OCI-LY7 (cell line): Measurements from ENCODE around the gene CYP3A7.

ENCODE experiments used
- CTCF ChIP-seq: fragments of 200-600 bp; sonication (generic); conservative IDR thresholded peaks from 2 replicates; pipeline ENCODE4 v1.5.1; 2014; ENCODE audit warnings: mild to moderate bottlenecking, antibody characterized with exemption, low read length, moderate library complexity, mixed read lengths
- EZH2phosphoT487 ChIP-seq: fragments of 200-600 bp; sonication (generic); IDR thresholded peaks from 2 replicates; pipeline ENCODE4 v1.6.1; 2018; ENCODE audit warnings: low read depth, borderline replicate concordance, mild to moderate bottlenecking, mixed run types, antibody characterized with exemption, low read length, moderate library complexity, mixed read lengths

DNA sequence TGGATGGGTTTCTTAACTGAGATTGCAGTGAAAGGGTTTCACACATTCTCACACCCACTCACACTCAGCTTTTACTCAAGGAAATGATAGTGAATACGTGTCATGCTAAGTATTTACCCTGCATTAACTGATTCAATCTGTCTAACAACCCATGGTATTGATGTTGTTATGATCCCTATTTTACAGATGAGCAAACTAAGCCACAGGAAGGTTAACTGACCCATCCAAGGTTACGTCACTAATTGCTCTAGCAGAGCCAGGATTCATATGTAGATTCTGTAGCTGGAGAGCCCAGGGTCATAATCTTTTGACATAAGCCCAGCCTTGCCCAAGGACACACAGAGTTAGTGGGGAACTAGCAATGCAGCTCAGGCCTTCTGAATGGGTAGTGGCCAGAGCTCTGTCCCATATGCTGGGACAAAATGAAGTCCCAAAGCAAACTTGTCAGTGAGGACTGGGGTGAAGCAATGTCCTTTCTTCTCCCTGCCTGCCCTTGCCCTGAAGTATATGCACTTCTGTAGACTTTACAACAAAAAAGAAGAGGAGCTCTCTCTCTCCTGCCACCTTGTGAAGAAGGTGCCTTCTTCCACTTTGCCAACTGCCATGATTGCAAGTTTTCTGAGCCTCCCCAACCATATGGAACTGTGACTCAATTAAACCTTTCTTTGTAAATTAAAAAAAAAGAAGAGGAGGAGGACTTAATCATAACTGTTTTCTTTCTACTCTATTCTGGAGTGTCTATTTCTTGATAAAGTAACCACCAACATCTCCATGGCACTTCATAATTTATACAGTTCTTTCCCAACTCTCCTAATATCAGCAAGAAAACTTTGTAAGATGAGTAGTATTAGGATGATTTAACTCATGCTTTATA is 4.9 kb upstream of the CYP3A7 start:
- TF ChIP-seq CTCF (no peak), EZH2phosphoT487 (no peak)
